GM19328 (cell line): ENCODE results near the gene SLC2A6.

Source experiments
- ATAC-seq: cut with Tn5 transposase; IDR thresholded peaks from one replicate; pipeline ENCODE4 v1.9.1; 2021; ENCODE audit warnings: mild to moderate bottlenecking, moderate library complexity; ENCODE audit not compliant: unreplicated experiment

The SLC2A6 gene

DNA sequence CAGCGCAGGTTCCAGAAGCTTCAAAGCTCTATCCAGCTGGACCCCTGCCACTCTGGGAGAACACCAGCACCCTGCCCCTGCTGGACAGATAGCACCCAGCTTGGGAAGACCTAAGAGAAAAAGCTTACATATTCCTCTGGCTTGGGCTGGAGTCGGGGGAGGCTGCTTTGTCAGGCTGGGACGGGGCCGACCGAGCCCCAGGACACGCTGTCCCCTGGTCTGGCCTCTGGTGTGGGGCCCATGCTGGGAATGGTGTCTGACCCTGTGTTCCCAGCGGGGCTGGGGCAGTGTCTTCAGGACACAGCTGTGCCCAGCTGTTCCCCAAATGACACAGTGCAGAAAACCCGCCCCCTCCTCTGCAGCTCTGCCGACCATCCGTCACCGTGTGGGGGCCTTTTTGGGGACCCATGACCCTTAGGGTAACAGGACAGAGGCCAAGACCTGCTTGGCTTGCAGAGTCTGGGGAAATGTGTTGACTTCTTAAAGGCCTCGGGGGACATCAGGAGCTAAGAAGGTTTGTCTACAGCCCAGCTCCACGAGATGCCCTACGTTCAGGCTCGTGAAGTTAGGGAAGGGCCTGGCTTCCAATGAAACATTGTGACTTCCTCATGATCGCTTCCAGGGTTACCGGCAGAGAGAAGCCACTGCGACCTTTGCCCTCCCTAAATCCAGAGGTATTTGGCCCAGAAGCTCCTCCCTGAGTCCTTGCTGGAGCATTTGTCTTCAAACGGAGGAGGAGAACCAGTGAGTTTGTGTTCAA is 20.4 kb upstream of the SLC2A6 start:
- ATAC-seq = no peak

DNA sequence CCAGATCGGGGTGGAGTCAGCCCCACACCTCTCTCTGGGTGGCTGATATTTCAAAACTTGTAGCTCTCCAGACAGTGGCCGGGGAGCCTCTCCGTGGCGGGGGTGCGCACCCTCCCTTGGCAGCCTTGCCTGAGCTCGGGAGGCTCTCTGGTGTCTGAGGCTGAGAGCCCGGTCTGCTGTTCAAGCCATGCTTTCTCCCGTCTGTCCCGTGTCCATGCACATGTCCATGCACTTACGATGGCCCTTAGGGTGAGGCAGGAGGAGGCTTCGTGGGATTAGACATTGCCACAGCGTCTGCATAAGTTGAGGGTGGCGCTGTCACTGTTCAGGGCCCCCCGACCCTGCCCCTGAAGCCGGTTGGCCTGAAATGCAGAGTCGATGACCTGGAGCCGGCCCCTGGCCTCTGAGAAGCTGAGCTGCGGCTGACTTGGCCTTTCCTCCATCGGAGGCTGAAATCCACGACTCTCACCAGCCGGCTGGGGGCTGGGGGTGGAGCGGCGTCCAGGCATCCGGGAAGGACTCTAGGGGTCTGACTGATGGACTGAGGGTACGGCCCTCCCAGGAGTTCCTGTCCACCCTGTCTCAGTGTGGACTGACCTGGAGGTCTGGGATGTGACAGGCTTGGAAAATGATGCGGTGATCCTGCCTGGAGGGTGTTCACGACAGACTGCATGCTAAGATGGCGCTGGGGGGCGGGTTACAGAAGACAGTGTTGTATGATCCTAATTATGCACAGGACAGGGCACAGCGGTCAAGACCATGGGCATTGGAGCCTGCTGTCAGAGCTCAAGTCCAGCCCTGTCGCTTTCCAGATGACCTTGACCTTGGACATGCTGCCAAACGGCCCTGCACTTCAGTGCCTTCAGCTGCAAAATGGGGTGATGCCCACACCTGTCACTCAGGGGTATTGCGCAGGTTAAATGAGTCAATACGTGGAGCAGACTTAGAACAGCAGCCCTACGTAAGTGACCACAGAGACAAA is 18.3 kb upstream of the SLC2A6 start:
- no peak for ATAC-seq

DNA sequence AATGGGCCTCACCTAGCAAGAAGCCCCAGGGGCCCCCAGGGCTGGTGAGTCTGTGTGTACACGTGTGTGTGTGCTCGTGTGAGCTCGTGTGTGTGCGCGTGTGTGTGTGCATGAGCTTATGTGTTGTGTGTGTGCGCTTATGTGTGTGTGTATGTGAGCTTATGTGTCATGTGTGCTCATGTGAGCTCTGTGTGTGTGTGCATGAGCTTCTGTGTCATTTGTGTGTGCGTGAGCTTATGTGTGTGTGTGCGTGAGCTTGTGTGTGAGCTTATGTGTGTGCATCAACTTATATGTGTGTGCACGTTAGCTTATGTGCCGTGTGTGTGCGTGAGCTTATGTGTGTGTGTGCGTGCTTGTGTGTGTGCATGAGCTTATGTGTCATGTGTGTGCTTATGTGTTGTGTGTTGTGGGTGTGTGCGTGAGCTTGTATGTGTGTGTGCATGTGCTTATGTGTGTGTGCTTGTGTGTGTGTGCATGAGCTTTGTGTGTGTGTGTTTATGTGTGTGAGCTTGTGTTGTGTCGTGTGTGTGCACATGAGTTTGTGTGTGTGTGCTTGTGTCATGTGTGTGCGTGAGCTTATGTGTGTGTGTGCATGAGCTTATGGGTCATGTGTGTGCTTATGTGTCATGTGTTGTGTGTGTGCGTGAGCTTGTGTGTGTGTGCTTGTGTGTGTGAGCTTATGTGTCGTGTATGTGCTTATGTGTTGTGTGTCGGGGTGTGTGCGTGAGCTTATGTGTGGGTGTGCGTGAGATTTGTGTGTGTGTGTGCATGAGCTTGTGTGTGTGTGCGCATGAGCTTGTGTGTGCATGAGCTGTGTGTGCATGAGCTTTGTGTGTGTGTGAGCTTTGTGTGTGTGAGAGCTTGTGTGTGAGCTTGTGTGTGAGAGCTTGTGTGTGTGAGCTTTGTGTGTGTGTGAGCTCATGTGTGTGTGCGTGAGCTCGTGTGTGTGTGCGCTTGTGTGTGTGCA is 16.7 kb upstream of the SLC2A6 start:
- no peak for ATAC-seq

DNA sequence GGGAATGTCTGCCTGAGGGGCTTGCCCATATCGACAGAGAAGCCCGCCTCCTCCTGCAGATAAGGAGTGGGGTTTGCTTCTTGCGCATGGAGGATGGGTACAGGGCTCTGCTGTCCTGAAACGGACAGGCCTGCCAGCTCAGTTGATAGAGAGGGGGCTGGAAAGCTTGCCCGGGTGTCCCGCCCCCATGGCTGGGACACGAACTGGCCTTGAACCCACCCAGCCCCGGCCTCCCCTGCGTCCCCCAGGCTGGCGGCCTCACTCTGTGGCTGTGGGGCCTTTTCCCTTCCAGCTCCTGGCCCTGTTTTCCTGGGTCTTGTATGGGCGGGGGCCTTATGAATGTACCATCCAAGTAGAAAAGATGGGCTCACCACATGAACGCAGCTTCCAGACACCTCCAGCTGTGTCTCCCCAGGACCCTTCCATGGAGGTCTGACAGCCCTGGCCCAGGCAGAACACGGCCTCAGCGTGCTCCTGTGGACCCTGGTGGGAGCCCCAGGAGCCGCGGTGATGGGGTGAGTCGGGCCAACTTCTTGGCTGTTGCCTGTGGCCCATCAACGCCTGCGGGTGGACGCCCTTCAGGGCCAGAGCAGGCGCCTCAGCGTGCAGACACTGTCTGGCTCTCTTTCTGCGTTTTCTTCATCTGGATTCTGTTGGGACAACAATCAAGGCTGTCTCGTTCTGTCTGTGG is 15.9 kb upstream of the SLC2A6 start:
- ATAC-seq = no peak

DNA sequence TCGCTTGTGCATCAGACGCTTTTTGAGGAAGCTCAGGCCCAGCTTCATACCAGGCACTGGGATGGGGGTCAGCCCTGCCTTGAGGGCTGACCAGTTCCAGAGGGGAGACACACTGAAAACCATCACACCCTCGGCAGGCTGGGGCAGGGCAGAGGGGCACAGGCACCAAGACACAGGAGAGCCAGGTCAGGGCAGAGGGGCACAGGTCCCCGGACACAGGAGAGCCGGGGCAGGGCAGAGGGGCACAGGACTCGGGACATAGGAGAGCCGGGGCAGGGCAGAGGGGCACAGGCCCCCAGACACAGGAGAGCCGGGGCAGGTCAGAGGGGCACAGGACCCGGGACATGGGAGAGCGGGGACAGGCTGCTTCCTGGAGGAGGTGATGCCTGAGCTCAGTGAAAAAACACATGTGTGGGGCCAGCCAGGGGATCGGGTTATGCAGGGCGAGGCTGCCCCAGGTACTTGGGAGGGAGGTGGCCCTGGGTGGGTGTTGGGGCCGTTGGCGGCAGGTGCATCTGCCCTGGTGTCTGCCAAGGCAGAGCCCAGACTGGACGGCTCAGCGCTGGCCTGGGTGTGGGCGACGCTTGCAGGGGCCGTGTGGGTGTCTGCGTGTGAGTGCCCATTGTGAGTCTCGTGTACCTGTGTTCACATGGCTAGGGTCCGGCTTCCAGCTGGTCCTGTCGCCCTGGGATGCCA is 15.1 kb upstream of the SLC2A6 start:
- no peak for ATAC-seq

DNA sequence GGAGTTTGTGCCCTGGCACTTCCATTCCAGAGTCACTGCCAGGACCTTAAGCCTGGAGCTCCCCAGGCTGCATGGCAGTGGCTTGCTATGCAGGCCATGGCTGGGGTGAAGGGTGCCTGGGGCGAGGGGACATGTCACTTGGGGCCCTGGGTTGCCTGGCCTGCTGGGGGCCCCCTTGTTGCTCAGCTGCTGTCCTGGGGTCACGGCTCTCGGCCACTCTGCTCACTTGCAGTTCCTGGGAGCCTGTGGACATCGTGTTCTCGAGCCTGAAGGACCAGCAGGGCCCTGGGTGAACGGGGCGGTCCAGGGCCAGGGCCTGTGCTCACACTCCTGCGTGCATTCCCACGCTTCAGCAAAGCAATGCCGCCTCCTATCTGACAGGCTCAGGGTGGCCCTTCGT is 14.5 kb upstream of the SLC2A6 start:
- ATAC-seq = no peak

DNA sequence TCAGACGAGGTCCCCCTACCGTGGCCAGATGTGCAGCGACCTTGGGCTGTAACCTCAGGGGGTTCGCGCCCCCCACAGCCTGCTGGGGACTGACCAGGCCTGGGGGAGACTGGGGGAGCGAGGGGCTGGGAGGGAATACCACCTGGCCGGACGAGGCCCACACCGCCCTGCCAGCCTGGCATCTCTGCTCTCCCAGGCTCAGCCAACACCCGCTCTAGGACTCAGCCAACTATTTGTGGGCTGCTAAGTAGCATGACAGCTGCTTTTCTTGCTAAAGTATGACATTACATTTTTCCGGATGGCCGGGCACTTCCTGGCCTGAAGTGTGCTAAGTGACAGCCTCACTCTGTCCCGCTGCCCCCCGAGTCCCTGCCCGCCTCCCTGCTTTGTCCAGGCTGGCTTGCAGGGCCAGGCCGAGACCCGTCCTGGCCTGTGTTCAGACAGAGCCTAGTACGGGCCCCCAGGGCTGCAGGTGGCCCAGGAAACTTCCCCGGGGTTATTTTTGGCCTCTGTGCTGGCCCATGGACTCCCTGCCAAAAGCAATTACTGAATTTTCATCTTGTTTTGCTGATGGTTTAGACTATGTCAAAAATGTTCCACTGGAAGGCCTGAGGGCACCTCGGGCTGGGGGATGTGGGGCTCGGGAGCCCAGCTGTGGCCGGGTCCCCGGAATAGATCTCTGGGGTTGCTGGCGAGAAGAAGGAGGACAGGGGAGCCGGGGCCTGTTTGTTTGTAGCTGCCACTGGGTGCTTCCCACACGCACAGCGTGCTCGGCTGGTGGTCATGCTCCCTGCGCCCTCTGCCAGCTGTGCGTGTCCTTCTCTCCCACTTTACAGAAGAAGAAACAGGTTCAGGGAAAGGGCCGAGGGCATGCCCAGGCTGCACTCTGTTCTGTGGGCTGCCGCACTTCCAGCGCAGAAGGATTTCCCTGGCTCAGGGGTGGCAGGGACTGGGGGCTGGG is 13.4 kb upstream of the SLC2A6 start:
- ATAC-seq = no peak

DNA sequence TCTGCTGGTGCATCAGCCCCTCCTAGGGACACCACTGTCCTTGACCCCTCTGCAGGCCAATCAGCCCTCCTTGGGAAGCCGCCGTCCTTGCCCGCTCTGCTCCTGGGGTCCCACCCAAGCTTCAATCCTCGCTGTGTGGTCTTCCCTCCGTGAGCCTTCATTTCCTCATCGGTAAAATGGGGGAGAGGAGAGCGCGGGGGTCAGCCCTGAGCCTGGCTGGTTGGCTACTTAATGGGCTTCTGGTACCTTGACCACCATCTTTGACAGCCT is 12.7 kb upstream of the SLC2A6 start:
- ATAC-seq = no peak

DNA sequence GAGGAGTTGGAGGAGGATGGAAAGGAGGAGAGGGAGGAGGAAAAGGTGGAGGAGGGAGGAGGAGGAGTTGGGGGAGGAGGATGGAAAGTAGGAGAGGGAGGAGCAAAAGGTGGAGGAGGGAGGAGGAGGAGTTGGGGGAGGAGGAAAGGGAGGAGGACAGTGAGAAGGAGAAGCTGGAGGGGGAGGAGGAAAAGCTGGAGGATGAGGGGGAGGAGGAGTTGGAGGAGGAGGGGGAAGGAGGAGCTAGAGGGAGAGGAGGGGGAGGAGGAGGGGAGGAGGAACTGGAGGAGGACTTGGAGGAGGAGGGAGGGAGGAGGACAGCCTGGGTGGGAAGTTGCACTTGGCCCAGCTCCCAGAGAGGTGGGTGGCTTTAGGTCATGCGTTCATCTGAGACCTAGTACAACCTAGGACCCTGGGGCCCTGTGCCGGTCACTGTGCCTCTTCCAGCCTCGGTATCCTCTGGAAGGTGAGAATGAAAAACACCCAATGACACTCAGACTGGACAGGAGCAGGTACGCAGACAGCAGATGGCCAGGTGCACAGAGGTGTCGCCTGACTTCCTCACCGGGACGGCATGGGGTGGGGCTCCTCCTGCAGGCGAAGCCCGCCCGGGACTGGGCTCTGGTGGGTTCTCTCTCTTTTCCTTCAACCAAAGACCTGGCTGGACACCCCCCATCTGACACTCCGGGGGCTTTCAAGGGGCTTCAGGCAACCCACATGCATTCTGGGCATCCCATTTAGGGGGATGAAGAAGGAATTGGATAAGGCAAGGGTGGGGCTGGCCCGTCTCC is 12.2 kb upstream of the SLC2A6 start:
- no peak for ATAC-seq

DNA sequence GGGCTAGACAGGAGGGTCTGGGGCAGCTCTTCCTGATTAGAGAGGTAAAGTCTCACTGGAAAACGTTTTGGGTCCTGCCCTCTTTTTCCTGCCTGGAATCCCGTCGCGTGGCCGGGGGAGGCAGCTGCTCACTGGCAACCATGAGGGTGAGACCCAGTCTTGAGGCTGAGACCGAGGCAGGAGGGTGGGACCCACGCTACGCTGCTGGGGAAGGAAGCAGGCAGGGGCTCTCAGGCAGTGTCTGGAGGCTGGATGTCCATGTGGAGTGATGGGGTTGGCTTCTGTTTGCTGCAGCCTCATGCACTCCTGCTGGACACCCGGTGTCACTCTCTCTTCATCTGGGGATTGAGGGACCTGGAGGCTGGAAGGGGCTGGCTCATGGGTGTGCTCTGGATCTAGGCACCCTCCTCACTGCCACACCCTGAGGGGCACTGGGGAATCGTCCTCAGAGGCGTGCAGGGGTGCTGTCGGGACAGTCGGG is 11.3 kb upstream of the SLC2A6 start:
- ATAC-seq = no peak

DNA sequence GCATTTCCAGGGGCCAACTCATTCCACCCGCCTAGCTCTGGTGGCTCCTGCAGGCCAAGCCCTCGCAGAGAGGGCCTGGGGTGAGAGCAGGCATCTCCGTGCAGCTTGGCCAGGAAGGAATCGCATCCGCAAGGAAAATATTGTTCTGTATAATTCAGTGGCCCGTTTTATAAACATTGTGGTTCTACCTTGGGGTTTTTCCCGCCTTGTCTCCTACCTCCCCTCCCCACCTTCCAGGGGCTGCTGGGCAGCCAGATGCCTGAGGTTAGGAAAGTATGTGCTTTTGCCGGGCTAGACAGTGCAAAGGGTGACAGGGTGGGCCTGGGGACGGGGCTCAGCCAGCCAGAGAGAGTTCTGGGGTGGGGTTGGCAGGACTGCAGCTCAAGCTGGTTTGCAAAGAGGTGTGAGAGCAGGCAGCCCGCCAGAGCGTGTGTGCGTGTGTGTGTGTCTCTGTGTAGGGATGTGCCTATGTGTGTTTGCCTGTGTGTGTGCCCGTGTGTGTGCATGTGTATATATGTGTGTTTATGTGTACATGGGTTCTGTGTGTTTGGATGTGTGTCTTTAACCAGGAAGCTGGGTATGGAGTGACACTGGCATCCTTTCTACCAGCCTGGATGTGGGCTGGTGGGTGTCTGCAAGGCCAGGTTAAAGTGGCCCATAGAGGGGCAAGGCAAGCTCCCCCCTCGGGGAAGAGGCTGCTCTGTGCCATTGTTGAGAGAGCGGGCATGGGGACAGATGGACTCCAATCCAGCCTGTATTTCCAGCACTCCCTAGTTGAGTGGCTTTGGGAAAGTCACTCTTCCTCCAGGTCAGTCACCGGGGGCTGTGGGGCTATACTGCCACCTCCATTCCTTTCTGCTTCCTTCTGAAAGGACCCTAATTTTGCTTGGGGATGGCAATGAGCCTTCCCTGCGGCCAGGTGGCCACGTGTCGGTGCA is 10.6 kb upstream of the SLC2A6 start:
- no peak for ATAC-seq

DNA sequence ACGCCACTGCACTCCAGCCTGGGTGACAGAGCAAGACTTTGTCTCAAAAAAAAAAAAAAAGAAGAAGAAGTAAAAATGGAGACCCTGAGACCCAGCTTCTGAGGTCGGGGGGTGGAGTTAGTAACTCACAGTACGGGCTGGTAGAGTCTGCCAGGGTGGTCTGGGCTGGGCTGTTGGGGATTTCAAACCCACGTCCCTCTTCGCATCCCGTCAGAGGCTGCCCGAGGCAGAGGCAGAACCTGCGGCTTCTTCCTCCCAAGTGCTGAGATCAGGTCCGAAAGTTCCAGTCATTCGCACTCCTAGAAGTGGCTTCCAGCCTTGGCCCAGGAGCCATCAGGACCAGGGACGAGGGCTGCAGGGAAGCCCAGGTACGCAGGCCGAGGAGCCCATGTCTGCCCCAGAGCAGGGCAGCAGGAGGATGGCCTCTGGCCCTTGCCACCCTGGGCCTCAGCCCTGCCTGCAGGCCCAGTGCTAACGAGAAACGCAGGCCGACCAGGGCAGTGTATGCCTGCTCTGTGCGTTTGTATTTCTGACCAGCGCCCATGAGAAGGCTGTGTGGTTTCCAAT is 9.9 kb upstream of the SLC2A6 start:
- no peak for ATAC-seq

DNA sequence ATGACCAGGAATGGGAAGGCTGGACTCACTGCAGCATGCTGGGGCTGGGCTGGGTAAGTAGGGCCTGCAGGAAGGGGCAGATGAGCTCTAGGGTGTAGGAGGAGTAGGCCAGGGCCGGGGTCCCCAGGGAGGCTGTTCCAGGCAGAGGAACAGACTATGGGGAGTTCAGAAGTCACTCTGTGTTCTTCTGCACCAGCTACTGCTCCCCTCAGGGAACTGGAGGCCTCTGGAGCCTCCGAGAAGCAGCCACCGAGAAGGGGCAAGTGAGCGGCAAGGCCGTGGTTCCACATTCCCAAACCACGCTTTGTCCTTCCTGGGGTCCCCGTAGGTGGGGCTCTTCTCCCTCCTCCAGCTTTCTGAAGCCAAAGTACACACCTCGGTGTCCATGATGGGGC is 8.4 kb upstream of the SLC2A6 start:
- ATAC-seq = no peak

DNA sequence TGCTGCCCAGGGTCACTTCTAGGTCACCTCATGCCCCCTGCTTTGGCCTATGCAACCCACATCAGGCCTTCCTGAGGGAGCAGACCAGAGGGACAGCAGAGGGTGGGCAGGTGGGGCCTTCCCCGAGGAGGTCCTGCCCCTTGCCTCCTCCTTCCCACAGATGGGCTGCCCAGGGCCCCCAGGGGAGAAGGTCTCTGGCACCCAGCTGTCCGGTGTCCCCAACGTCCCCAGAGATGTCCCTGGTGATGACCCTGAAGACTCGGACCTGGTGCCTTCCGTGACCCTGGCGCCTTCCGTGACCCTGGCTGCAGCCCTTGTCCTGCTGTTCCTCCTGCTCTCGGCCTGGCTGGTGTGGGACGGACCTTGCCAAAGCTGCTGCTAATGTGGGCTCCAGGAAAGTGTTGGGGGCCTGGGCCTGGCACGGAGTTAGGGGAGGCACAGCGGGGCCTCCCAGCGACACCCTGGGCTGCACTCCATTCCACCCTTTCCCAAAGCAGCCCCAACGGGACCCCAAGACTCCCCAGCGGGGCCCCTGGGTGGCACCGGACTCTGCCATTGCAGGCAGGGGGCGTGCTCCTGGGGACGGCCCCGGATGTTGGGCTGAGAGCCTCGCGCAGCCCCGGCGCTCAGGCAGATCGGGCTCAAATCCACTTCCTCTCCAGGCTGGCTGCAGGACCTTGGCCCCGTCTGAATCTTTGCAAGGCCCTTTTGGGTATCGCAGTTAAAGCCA is 6.8 kb upstream of the SLC2A6 start:
- no peak for ATAC-seq

DNA sequence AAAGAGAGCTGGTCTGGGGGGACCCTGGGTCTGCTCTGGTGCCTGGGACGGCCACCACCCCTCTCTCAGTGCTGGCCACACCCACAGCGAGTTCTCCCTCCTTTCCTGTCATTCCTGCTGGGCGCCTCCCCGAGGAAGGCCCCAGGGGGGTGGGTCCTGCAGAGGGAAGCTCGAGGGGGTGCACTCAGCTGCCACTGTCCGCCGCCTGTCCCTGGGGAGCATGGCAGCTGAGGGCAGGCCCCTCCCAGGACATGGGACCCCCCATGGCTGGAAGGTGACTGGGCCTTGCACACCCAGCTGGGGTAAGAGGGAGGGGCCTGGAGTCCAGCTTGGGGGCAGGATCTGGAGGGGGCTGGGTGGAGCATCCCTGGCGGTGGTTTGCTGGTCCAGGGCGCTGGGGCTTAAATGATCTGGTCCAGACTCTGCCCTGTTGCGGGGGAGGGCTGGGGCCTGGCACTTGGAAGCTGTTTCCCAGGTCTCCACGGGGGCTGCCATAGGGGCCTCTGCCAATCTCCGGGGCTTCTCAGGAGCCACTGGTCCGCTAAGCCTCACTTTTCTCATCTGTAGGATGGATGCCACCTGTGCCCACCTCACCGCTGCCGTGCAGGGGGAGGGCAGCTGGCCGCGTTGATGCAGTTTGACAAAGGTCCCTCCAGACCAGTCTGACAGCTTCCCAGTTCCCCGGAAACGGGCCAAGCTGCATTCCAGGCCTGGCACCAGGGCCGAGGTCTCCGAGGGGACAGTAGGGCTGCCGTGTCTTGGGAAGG is 6.0 kb upstream of the SLC2A6 start:
- ATAC-seq = no peak
